Renal pelvis (tissue), 4 donors: Measurements from ENCODE around the gene ARHGEF4. TPM values are rescaled to one million over a fixed set of nuclear protein-coding genes. Genes with fewer than 3 reads are reported as not detected.

Experiments used
- DNase-seq: peaks from one replicate; pipeline ENCODE4 v3.0.0-alpha.2; 2013
- polyA plus RNA-seq, 3 donors: library from polyadenylated mRNA; unstranded; fragments of 120-200 nt; gene quantifications; one replicate each; pipeline ENCODE4 v1.2.1, GENCODE V29; 2013; ENCODE audit not compliant: insufficient read length in 3 of 3

Gene ARHGEF4
- polyA plus RNA-seq, 3 donors = 6.5 to 8.4 (median 8.0) TPM

GRCh38 chr2:130834091-130834930 lies 2.4 kb upstream of the ARHGEF4 start:
- no peak for DNase-seq

GRCh38 chr2:130834931-130835765 lies 1.6 kb upstream of the ARHGEF4 start:
- DNase-seq = no peak

- DNase-seq = no peak
Measured at GRCh38 chr2:130835766-130836015, 1.0 kb upstream of the ARHGEF4 start.

- no peak for DNase-seq
Measured at GRCh38 chr2:130837175-130837810, 579 bp downstream of the ARHGEF4 start.

GRCh38 chr2:130837811-130838565 lies 1.3 kb downstream of the ARHGEF4 start:
- DNase-seq = no peak

- DNase-seq = no peak
Measured at GRCh38 chr2:130839011-130839780, 2.5 kb downstream of the ARHGEF4 start.

- DNase-seq = no peak
Measured at GRCh38 chr2:130840506-130840905, 3.8 kb downstream of the ARHGEF4 start.

GRCh38 chr2:130841741-130842365 lies 5.1 kb downstream of the ARHGEF4 start:
- no peak for DNase-seq

- DNase-seq = no peak
Measured at GRCh38 chr2:130842770-130843169, 6.1 kb downstream of the ARHGEF4 start.

GRCh38 chr2:130843321-130843985 lies 6.7 kb downstream of the ARHGEF4 start:
- DNase-seq = no peak

GRCh38 chr2:130844161-130844560 lies 7.4 kb downstream of the ARHGEF4 start:
- DNase-seq = no peak

GRCh38 chr2:130845505-130846085 lies 8.9 kb downstream of the ARHGEF4 start:
- no peak for DNase-seq

- no peak for DNase-seq
Measured at GRCh38 chr2:130846233-130846632, 9.5 kb downstream of the ARHGEF4 start.

GRCh38 chr2:130846686-130847375 lies 10.1 kb downstream of the ARHGEF4 start:
- no peak for DNase-seq

- no peak for DNase-seq
Measured at GRCh38 chr2:130847776-130848525, 11.2 kb downstream of the ARHGEF4 start.

- DNase-seq = no peak
Measured at GRCh38 chr2:130848526-130849210, 12.0 kb downstream of the ARHGEF4 start.

- no peak for DNase-seq
Measured at GRCh38 chr2:130849896-130850787, 13.4 kb downstream of the ARHGEF4 start.
